ENCODE results near the gene PUM2.

Gene PUM2

DNA sequence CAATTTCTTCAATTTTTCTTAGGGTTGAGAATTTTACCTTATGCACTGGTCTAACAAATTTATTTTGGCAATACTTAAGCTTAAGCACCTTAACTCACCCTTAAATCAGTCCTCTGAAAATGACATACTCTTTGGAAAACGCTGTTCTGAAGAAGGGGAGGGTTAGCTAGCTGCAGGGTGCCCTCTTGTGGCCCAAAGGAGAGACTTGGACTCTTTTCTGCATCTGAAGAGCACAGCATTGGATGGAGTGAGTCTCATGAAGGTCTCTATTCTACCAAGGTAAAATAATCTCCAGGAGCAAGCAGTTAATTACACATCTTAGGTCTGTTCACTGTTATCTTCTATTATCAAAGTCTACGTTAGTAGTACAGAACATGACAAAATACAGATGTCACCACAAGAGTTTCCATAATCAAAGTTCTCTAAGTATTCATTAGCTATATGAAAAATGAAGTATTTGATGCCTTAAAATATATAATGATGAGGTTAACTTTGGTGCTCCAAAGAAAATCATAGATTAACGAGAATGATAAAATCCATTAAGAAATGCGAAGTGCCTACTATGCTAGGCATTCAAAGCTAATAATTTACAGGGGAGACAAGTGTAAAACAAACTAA, 24.4 kb downstream of the PUM2 start:
- TF ChIP-seq CTCF (IDR thresholded peaks at IDR 0.05; ENCODE audit: insufficient read depth, low read length, missing control alignments) = peak; percentile 88
- DNase-seq (ENCODE audit: low read depth, low spot score) = no peak
- ChIA-PET POLR2A (interaction anchor here (0.7 kb wide), 1 partner anchor 49 kb away, joined by 4 read pairs; no protein-coding TSS in a partner anchor), CTCF (interaction anchor here (0.6 to 8.3 kb wide), 38 partner anchors 11 to 1940 kb away, joined by 3 to 168 read pairs (median 5); partner anchors contain the start of gene LAPTM4A)
- H3K4me3 ChIP-seq (ENCODE audit: low read depth, low read length) = no peak overlapping the region

GRCh38 chr2:20322527-20323300, 27.9 kb downstream of the PUM2 start:
- ChIA-PET POLR2A (no interaction called here), CTCF (interaction anchor here (0.7 to 8.3 kb wide), 5 partner anchors 9 to 219 kb away, joined by 3 to 168 read pairs (median 4); no protein-coding TSS in a partner anchor)
- DNase-seq (ENCODE audit: low read depth, low spot score) = no peak

GRCh38 chr2:20317690-20318089, 33.0 kb downstream of the PUM2 start:
- H3K4me3 ChIP-seq (ENCODE audit: low read depth, low read length) = no peak overlapping the region
- POLR2A ChIA-PET = no interaction called here
- TF ChIP-seq CTCF (IDR thresholded peaks at IDR 0.05; ENCODE audit: insufficient read depth, low read length, missing control alignments) = no peak
- no peak for DNase-seq (ENCODE audit: low read depth, low spot score)
- CTCF ChIA-PET = interaction anchor here (1.3 to 7.6 kb wide), 4 partner anchors 9 to 325 kb away, joined by 4 to 76 read pairs (median 6); no protein-coding TSS in a partner anchor

More at GRCh38 chr2:20322527-20323300, 27.9 kb downstream of the PUM2 start:
- no peak overlapping the region for H3K4me3 ChIP-seq (ENCODE audit: low read depth, low read length)
- no peak for TF ChIP-seq CTCF (IDR thresholded peaks at IDR 0.05; ENCODE audit: insufficient read depth, low read length, missing control alignments)

DNA sequence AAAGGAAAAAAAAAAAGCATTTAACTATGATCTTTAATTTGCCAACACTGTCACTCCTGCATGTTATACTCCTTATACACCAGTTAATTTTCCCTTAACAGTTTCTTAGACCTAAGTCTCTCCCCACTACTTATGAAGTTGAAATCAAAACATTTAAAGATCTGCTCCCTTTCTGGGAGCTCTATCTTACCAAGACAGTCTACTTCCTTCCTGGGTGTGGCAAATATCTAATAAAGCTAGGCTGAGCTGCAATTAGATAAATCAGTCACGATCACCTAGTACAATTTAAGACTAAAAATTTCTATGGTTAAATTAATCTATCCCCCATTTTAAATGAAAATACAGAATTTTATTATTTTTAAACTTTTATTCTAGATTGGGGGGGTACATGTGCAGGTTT, 33.4 kb downstream of the PUM2 start:
- no peak for DNase-seq (ENCODE audit: low read depth, low spot score)
- TF ChIP-seq CTCF (IDR thresholded peaks at IDR 0.05; ENCODE audit: insufficient read depth, low read length, missing control alignments) = no peak
- no peak overlapping the region for H3K4me3 ChIP-seq (ENCODE audit: low read depth, low read length)
- ChIA-PET CTCF (interaction anchor here (0.9 to 7.6 kb wide), 3 partner anchors 9 to 325 kb away, joined by 3 to 76 read pairs (median 4); no protein-coding TSS in a partner anchor), POLR2A (no interaction called here)

DNA sequence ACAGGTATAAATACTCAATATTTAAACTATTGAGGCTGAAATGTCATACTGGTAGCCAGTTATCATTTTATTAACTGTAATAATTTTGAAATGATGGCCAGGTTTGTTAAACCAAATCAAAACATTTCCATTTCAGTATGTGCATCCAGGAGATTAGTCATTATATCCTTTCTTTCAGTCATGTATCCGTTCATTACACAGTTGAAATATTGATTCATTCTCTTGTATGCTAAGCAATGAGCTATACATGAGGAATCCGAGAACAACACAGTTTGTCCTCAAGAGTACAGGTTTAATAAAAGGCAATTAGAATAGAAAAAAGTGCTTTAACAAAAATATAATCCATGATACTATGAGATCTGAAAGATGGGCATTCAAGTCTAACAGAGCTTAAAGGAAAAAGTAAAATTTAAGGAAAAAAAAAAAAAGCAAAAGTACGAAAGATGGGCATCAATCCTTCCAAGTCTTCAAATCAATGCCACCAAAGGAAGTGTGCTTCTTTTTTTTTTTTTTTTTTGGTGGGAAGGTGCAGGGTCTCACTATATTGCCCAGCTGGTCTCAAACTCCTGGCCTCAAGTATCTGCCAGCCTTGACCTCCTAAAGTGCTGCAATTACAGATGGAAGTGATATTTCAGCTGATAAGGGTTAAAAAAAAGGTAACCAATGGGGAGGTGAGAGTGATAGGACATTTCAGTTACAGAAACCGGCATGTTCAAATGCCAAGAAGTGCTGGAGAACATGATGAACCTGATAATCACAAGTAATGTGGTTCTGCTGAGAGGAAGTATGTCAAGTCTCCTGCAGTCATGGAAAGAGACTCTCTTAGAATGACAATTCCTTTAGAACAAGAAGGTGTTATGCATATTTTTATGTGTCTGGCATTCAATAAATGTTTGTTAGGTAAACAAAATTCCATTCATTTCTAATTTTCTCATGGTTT, 35.8 kb downstream of the PUM2 start:
- CTCF ChIA-PET = interaction anchor here (1.2 to 7.6 kb wide), 2 partner anchors 12 to 26 kb away, joined by 3 to 76 read pairs; no protein-coding TSS in a partner anchor
- no peak overlapping the region for H3K4me3 ChIP-seq (ENCODE audit: low read depth, low read length)
- DNase-seq (ENCODE audit: low read depth, low spot score) = no peak
- no peak for TF ChIP-seq CTCF (IDR thresholded peaks at IDR 0.05; ENCODE audit: insufficient read depth, low read length, missing control alignments)
- POLR2A ChIA-PET = interaction anchor here (0.7 kb wide), 1 partner anchor 132 kb away, joined by 4 read pairs; the partner anchor contains the start of gene RHOB
